ENCODE results near the gene COL3A1.

DNA sequence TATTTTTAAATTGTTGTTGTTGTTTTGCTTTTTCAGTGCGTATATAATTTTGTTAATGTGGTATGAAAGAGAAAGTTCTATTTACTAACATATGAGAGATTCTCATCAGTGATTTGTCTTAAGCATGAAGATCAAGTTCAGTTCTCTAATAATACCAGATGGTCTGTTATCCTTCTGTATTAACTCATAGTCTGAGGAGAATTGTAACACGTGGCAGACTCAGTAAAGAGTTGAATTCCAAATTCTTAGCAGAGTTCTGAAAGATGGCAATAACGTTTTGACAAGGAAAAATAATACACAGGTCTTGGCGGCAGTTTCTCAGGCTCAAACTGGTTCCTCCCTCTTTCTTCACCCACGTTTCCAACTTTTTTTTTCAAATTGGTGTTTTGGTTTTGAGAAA lies 17.2 kb upstream of the COL3A1 start:
- TF ChIP-seq, protein P1, sequence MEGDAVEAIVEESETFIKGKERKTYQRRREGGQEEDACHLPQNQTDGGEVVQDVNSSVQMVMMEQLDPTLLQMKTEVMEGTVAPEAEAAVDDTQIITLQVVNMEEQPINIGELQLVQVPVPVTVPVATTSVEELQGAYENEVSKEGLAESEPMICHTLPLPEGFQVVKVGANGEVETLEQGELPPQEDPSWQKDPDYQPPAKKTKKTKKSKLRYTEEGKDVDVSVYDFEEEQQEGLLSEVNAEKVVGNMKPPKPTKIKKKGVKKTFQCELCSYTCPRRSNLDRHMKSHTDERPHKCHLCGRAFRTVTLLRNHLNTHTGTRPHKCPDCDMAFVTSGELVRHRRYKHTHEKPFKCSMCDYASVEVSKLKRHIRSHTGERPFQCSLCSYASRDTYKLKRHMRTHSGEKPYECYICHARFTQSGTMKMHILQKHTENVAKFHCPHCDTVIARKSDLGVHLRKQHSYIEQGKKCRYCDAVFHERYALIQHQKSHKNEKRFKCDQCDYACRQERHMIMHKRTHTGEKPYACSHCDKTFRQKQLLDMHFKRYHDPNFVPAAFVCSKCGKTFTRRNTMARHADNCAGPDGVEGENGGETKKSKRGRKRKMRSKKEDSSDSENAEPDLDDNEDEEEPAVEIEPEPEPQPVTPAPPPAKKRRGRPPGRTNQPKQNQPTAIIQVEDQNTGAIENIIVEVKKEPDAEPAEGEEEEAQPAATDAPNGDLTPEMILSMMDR (IDR thresholded peaks at IDR 0.05): no peak
- TF ChIP-seq POLR2A (IDR thresholded peaks at IDR 0.05): no peak
